ENCODE measurements around the gene PAFAH2. TPM values are rescaled to one million over a fixed set of nuclear protein-coding genes. Genes with fewer than 3 reads are reported as not detected.

PAFAH2 gene
- total RNA-seq, 3 donors from 2014 or later (not counting 1 experiment from before 2014, with no cell fraction given) = 39.0 to 95.1 (median 68.6) TPM

DNA sequence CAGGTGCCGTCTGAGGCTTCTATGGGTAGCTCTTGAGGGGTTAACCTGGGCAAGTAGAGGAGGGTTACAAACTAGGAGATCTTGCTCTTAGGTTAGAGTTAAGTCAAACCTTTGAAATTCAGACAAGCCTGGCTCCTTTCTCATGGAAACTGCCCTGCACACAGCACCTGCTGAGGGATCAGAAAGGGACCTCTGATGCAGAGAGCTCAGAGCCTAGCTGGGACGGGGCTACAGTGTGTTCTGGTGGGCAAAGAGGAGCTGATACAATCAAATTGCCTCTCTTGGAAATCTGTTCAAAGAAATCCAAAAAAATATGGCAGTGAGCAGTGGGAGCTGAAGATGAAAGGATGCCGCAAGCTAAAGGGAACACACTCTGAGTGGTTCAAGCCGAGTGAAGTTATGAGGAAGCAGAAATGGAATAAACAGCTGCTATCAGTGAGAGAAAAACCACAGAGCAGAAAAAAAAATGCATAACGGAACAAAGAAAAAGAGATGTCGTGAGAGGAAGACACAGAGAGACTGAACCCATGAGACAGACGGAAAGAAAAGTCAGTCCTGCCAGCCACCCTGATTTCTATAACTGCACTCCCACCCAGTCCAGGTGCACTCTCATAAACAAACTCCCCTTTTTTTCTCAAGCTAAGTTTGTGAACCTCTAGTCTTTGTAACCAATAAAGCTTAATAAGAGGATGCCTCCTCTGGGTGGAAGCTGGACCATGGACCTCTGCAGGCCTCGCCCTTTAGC is 26.6 kb downstream of the PAFAH2 start:
- TF ChIP-seq, protein P1, sequence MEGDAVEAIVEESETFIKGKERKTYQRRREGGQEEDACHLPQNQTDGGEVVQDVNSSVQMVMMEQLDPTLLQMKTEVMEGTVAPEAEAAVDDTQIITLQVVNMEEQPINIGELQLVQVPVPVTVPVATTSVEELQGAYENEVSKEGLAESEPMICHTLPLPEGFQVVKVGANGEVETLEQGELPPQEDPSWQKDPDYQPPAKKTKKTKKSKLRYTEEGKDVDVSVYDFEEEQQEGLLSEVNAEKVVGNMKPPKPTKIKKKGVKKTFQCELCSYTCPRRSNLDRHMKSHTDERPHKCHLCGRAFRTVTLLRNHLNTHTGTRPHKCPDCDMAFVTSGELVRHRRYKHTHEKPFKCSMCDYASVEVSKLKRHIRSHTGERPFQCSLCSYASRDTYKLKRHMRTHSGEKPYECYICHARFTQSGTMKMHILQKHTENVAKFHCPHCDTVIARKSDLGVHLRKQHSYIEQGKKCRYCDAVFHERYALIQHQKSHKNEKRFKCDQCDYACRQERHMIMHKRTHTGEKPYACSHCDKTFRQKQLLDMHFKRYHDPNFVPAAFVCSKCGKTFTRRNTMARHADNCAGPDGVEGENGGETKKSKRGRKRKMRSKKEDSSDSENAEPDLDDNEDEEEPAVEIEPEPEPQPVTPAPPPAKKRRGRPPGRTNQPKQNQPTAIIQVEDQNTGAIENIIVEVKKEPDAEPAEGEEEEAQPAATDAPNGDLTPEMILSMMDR (IDR thresholded peaks at IDR 0.05) = no peak
- peak overlapping the region; percentile 24 for H3K27ac ChIP-seq (ENCODE audit: low read length)
- Mint-ChIP-seq H3K36me3 (peaks cover 8% of the 10 kb centered on the region), H3K9me3 (no peaks in the 10 kb centered on the region), H3K27ac (peak overlapping the region; percentile 36 to 83), H3K4me3 (no peak overlapping the region), H3K4me1 (peaks cover 52 to 71% of the 10 kb centered on the region in 2 donors), H3K27me3 (ENCODE audit: low read depth in 2 of 2) (no peaks in the 10 kb centered on the region)
- H3K4me1 ChIP-seq (ENCODE audit: control insufficient read depth, insufficient read depth, low read length) = peaks cover 15% of the 10 kb centered on the region
- H3K9me3 ChIP-seq (ENCODE audit: control insufficient read depth, insufficient read depth, low read length) = no peaks in the 10 kb centered on the region
- 35% methylated on average over 8 of the region's 8 CpGs for WGBS (ENCODE audit: insufficient coverage)
- H3K4me3 ChIP-seq (ENCODE audit: low read length) = no peak overlapping the region
- intact Hi-C loops (cut with micrococcal nuclease) = no loop called here
- no peaks in the 10 kb centered on the region for H3K27me3 ChIP-seq (ENCODE audit: control insufficient read depth, insufficient read depth, low read length)
- ATAC-seq = peak; percentile 10 to 39 (median 20)
- peak in 1 of 2 donors; percentile 61 for DNase-seq
- H3K36me3 ChIP-seq (ENCODE audit: control insufficient read depth, insufficient read depth, low read length) = peaks cover 79% of the 10 kb centered on the region

DNA sequence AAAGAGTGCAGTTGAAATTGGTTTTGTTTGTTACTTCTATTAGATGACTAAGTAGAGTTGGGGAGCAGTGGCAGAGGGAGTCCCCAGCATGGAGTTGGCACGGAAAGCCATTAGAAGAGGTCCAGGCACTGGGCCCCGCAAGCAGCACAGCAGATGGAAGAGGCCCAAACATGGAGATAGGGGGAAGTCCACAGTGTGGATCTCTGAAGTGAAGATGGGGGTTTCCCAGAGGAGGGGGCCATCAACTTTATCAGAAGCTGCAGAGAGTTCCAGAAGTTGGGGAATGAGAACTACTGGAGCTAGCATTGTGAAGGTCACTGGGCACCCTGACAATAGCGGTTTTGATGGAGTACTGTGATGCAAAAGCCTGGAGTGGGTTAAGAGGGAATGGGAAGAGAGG is 30.6 kb downstream of the PAFAH2 start:
- Histone ChIP-seq H3K4me3 (ENCODE audit: low read length) (no peak overlapping the region), H3K36me3 (ENCODE audit: control insufficient read depth, insufficient read depth, low read length) (peaks cover 67% of the 10 kb centered on the region), H3K9me3 (ENCODE audit: control insufficient read depth, insufficient read depth, low read length) (no peaks in the 10 kb centered on the region), H3K4me1 (ENCODE audit: control insufficient read depth, insufficient read depth, low read length) (peaks cover 15% of the 10 kb centered on the region), H3K27ac (ENCODE audit: low read length) (no peak overlapping the region), H3K27me3 (ENCODE audit: control insufficient read depth, insufficient read depth, low read length) (no peaks in the 10 kb centered on the region)
- peak in 2 of 3 donors; percentile 37 to 58 for ATAC-seq
- Mint-ChIP-seq H3K27ac (peak overlapping the region; percentile 36 to 83), H3K27me3 (ENCODE audit: low read depth in 2 of 2) (no peaks in the 10 kb centered on the region), H3K4me1 (peaks cover 58 to 81% of the 10 kb centered on the region in 2 donors), H3K9me3 (no peaks in the 10 kb centered on the region), H3K36me3 (peaks cover 24% of the 10 kb centered on the region), H3K4me3 (no peak overlapping the region)
- DNase-seq = no peak
- intact Hi-C loops (cut with micrococcal nuclease) = no loop called here
- TF ChIP-seq, protein P1 (IDR thresholded peaks at IDR 0.05) = no peak
- WGBS (ENCODE audit: insufficient coverage) = 97% methylated on average over 3 of the region's 3 CpGs

DNA sequence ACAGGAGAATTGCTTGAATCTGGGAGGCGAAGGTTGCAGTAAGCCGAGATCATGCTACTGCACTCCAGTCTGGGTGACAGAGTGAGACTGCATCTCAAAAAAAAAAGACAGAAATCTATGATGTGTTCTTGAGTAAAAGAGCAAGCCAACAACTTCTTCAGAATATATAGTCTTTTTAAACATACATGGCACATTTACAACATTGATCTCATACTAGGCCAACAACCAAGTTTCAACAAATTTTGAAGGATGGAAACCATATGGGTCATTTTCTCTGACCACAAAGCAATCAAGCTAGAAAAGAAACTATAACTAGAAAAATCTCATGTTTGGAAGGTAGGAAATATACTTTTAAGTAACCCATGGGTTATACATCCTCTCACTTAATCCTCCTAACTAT is 38.3 kb downstream of the PAFAH2 start:
- Histone ChIP-seq H3K4me1 (ENCODE audit: control insufficient read depth, insufficient read depth, low read length) (no peaks in the 10 kb centered on the region), H3K36me3 (ENCODE audit: control insufficient read depth, insufficient read depth, low read length) (peaks cover 62% of the 10 kb centered on the region), H3K4me3 (ENCODE audit: low read length) (no peak overlapping the region), H3K9me3 (ENCODE audit: control insufficient read depth, insufficient read depth, low read length) (no peaks in the 10 kb centered on the region), H3K27ac (ENCODE audit: low read length) (no peak overlapping the region), H3K27me3 (ENCODE audit: control insufficient read depth, insufficient read depth, low read length) (no peaks in the 10 kb centered on the region)
- TF ChIP-seq, protein P1 (IDR thresholded peaks at IDR 0.05) = no peak
- peaks cover 53% of the 10 kb centered on the region for H3K36me3 Mint-ChIP-seq
- no peaks in the 10 kb centered on the region for H3K9me3 Mint-ChIP-seq
- 98% methylated on average over 2 of the region's 2 CpGs for WGBS (ENCODE audit: insufficient coverage)
- no peak overlapping the region for H3K4me3 Mint-ChIP-seq
- H3K27ac Mint-ChIP-seq = peak overlapping the region; percentile 50 to 73
- ATAC-seq (no peak), DNase-seq (no peak)
- intact Hi-C loops (cut with micrococcal nuclease) = loop anchor here (5.0 kb wide), 1 partner anchor 33 kb away; no protein-coding TSS in a partner anchor
- H3K27me3 Mint-ChIP-seq (ENCODE audit: low read depth in 2 of 2) = no peaks in the 10 kb centered on the region
- H3K4me1 Mint-ChIP-seq = peaks cover 37 to 54% of the 10 kb centered on the region in 2 donors

Measured in natural killer cell (primary cell).